Pancreas (tissue), 10 donors: ENCODE measurements around the gene SCN1A. TPM values are rescaled to one million over a fixed set of nuclear protein-coding genes. Genes with fewer than 3 reads are reported as not detected.

Experiments
- ATAC-seq, 4 donors: fragments of 200-7000 bp; cut with Tn5 transposase; one replicate each; pipeline versions ENCODE4 v1.8.0 to v1.9.1; 2020; ENCODE audit warnings: mild to moderate bottlenecking in 4 of 4, moderate library complexity in 4 of 4
- DNase-seq, 6 donors: peaks; one replicate each; pipeline ENCODE4 v3.0.0-alpha.2; 2020
- FAIRE-seq: peaks from 2 replicates; lab custom pipeline; 2012; peaks lifted over from hg19 to GRCh38; lab: Jason Lieb, UNC
- H3K27ac ChIP-seq, 4 donors: fragments of 200-600 bp; sonication (generic); 1 replicate in 3 of 4; 2 replicates in 1 of 4; pipeline versions ENCODE4 v1.5.0 to v1.8.0; 2020
- H3K27me3 ChIP-seq, 4 donors: fragments of 200-600 bp; one replicate each; pipeline ENCODE4 v1.8.0; 2021
- H3K36me3 ChIP-seq, 3 donors: fragments of 200-600 bp; sonication (generic) in 1 of 3; one replicate each; pipeline versions ENCODE4 v1.5.0 to v1.8.0; 2020 to 2021
- H3K4me1 ChIP-seq, 3 donors: fragments of 200-600 bp; one replicate each; pipeline ENCODE4 v1.8.0; 2021
- H3K4me3 ChIP-seq, 4 donors: fragments of 200-600 bp; sonication (generic) in 2 of 4; one replicate each; pipeline versions ENCODE4 v1.5.0 to v1.8.0; 2020 to 2021
- H3K9me3 ChIP-seq, 4 donors: fragments of 200-600 bp; one replicate each; pipeline ENCODE4 v1.8.0; 2021
- WGBS, 2 donors: extraction: QIAGEN DNeasy Blood & Tissue Kit; methylation state at CpG; one replicate each; pipeline ENCODE4 v1.1.7; 2013; 5-methylcytosine and 5-hydroxymethylcytosine counted together
- intact Hi-C, 3 donors: fragments of 100-400 bp; cut with DNase I; formaldehyde crosslinking; loops; one replicate each; pipeline versions ENCODE4 v1.11.1 to v1.14.2; 2022
- polyA plus RNA-seq, 2 donors: library from polyadenylated mRNA; stranded (reverse); fragments of 200-250 nt; gene quantifications; one replicate each; pipeline ENCODE4 v1.2.3, GENCODE V29; 2013
- total RNA-seq, 6 donors: library from RNA; stranded (reverse); fragmentation: NEBNext Ultra II Directional in 4 of 6; extraction: Animal tissue kit (Norgen Biotek cat#: 25700) in 4 of 6; gene quantifications; one replicate each; pipeline versions ENCODE4 v1.2.1 to v1.2.4, GENCODE V29; 2021 to 2023
- TF ChIP-seq, protein P1 (sequence below), 4 donors: fragments of 200-600 bp; sonication (generic) in 3 of 4; IDR thresholded peaks; one replicate each; pipeline versions ENCODE4 v1.5.0 to v1.8.0; 2021; ENCODE audit warnings: antibody characterized with exemption in 4 of 4
- donor health status: healthy with polysubstance abuse.
- donor health status: DM: no; HTN: no; CAD: no; lungs with moderate emphysema.
- donor health status: DM: no; HTN: no; CAD: no.
- donor health status: control.
- donor health status: control.
- donor health status: Bipolar disorder and iron deficiency.
- donor health status: DM: yes; HTN: yes; CAD: no.
- donor health status: DM: no; HTN: no; CAD: no.
- donor health status: DM: no; HTN: no; CAD: no.
- donor health status: DM: yes; HTN: yes; CAD: no.

The SCN1A gene
- total and polyA plus RNA-seq, 8 donors, result 0.03 to 0.43 (median 0.05) TPM; not detected in 2

DNA sequence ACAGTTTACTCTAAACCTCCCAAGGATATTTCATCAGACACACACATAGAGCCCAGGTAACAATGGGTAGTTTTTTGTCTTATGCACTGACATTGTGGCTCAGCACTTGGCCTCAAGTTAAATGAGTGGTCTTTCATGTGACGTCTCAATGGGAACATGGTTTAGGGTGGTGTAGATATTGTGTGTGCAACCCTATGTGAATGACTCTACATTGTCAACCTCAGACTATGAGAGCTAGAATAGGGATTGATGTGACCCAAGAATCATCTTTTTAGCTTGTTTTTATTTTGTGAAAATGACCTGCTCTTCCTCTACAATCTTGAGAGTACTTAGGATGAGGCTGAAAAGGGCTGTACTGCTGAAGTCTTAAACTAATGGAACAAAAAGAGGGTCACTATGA, 86.2 kb downstream of the SCN1A start:
- Histone ChIP-seq H3K4me1 (no peaks in the 10 kb centered on the region), H3K9me3 (no peaks in the 10 kb centered on the region), H3K27ac (no peak overlapping the region), H3K27me3 (no peaks in the 10 kb centered on the region), H3K36me3 (no peaks in the 10 kb centered on the region), H3K4me3 (no peak overlapping the region)
- ATAC-seq (no peak), DNase-seq (no peak), FAIRE-seq (no peak)
- 81 to 93% methylated on average over 1 of the region's 1 CpG for WGBS, 2 donors
- TF ChIP-seq, protein P1, sequence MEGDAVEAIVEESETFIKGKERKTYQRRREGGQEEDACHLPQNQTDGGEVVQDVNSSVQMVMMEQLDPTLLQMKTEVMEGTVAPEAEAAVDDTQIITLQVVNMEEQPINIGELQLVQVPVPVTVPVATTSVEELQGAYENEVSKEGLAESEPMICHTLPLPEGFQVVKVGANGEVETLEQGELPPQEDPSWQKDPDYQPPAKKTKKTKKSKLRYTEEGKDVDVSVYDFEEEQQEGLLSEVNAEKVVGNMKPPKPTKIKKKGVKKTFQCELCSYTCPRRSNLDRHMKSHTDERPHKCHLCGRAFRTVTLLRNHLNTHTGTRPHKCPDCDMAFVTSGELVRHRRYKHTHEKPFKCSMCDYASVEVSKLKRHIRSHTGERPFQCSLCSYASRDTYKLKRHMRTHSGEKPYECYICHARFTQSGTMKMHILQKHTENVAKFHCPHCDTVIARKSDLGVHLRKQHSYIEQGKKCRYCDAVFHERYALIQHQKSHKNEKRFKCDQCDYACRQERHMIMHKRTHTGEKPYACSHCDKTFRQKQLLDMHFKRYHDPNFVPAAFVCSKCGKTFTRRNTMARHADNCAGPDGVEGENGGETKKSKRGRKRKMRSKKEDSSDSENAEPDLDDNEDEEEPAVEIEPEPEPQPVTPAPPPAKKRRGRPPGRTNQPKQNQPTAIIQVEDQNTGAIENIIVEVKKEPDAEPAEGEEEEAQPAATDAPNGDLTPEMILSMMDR (IDR thresholded peaks at IDR 0.05), result no peak
- intact Hi-C loops, result no loop called here

DNA sequence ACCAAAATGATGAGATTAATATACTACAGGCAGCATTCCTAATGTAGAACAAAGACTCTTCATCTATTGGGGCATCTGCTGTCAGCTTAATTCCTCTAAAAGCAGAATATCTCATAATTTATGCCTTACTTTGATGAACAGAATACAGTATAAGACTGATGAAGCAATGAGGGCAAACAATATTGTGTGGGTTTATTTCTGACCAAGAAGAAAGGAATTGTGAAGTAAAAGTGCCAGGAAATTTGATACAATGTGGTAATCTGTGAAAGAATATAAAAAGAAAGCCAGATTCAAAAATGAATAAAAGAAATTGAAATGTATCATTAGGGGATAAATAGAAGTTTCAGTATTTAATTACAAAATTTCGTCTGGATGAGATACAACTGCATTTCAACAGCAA, 95.5 kb downstream of the SCN1A start:
- Histone ChIP-seq H3K4me3 (no peak overlapping the region), H3K4me1 (no peaks in the 10 kb centered on the region), H3K36me3 (no peaks in the 10 kb centered on the region), H3K27me3 (no peaks in the 10 kb centered on the region), H3K27ac (no peak overlapping the region), H3K9me3 (no peaks in the 10 kb centered on the region)
- DNase-seq (no peak), ATAC-seq (no peak), FAIRE-seq (no peak)
- intact Hi-C loops, result no loop called here
- 25 to 44% methylated on average over 1 of the region's 1 CpG for WGBS, 2 donors
- TF ChIP-seq, protein P1 (IDR thresholded peaks at IDR 0.05), result no peak

DNA sequence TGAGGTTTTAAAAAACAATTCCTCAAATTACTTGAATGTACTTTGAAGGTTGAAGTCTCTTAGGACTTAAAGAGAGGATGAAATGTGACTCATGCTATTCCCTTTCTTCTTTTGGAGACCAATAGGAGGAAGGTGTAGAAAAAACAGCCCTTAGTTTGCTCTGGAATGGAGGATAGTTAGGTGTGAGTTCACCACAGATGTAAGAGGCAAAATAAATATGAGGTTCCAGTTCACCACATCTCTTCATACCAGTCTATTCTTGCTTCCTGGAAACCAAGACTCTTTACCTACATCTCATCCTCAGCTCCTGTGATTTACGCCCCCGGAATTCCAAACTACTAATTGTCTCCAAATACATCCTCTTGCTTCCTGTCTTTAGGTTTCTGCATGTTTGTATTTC, 96.8 kb downstream of the SCN1A start:
- 85 to 91% methylated on average over 2 of the region's 2 CpGs for WGBS, 2 donors
- H3K36me3 ChIP-seq, result no peaks in the 10 kb centered on the region
- no peak overlapping the region for H3K27ac ChIP-seq
- no peaks in the 10 kb centered on the region for H3K27me3 ChIP-seq
- H3K4me1 ChIP-seq, result no peaks in the 10 kb centered on the region
- intact Hi-C loops, result no loop called here
- no peak for DNase-seq
- H3K4me3 ChIP-seq, result no peak overlapping the region
- no peak for ATAC-seq
- no peak for FAIRE-seq
- TF ChIP-seq, protein P1 (IDR thresholded peaks at IDR 0.05), result no peak
- H3K9me3 ChIP-seq, result no peaks in the 10 kb centered on the region

DNA sequence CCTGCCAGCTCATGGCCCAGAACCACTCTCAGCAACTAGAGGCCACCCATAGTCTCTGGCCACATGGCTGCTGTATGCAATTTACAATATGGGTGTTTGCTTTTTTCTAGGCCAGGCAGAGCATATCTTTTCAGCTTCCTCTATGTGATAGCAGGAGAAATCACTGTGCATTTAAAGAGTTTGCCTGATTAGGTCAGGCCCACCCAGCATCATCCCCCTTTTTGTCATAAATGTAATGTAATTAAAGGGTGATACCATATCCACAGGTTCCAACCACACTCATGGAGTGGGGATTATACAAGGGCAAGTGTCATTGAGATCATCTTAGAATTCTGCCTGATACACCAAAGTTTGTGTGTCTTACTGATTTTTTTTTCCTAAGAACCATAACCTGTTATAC, 102.5 kb downstream of the SCN1A start:
- Histone ChIP-seq H3K9me3 (no peaks in the 10 kb centered on the region), H3K4me3 (no peak overlapping the region), H3K27me3 (no peaks in the 10 kb centered on the region), H3K27ac (no peak overlapping the region), H3K4me1 (no peaks in the 10 kb centered on the region), H3K36me3 (no peaks in the 10 kb centered on the region)
- no peak for DNase-seq
- intact Hi-C loops, result no loop called here
- ATAC-seq, result no peak
- TF ChIP-seq, protein P1 (IDR thresholded peaks at IDR 0.05), result no peak
- FAIRE-seq, result no peak

DNA sequence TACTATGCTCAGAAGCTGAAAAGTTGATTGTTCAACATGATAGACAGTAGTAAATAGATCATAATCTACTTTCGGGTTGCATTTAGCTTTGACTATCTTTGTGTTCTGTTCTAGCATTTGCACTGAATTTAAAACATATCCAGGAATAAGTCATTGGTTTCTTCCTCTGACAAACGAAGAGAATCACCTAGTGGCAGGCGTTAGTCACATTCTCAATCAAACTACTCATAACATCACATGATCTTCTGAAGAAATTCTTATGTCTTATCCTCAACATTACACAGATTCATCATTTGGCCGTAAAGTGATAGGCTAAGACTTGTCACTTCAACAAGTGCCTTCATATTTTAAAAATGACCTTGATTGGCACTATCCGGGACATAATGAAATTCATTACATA, 110.6 kb downstream of the SCN1A start:
- H3K36me3 ChIP-seq, result no peaks in the 10 kb centered on the region
- no peaks in the 10 kb centered on the region for H3K9me3 ChIP-seq
- no peak overlapping the region for H3K4me3 ChIP-seq
- no peaks in the 10 kb centered on the region for H3K4me1 ChIP-seq
- H3K27me3 ChIP-seq, result no peaks in the 10 kb centered on the region
- WGBS, 2 donors, result 61 to 72% methylated on average over 5 of the region's 5 CpGs
- intact Hi-C loops, result no loop called here
- no peak for ATAC-seq
- H3K27ac ChIP-seq, result no peak overlapping the region
- DNase-seq, result no peak
- TF ChIP-seq, protein P1 (IDR thresholded peaks at IDR 0.05), result no peak
- no peak for FAIRE-seq
